NCI-H146 (cell line): ENCODE data around the gene FCGBP.

Experiments
- DNase-seq: peaks from one replicate; lab custom pipeline; 2025; lab: John Stamatoyannopoulos, UW

The FCGBP gene

DNA sequence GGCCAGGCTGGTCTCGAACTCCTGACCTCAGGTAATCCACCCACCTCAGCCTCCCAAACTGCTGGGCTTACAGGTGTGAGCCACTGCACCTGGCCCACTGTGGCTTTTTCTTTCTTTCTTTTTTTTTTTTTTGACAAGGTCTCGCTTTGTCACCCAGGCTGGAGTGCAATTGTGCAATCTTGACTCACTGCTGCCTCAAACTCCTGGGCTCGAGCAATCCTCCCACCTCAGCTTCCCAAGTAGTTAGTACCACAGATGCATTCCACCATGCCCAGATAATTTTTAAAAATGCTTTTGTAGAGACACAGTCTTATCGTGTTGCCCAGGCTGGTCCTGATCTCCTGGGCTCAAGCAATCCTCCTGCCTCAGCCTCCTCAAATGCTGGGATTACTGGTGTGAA lies 12.1 kb upstream of the FCGBP start:
- DNase-seq: no peak

DNA sequence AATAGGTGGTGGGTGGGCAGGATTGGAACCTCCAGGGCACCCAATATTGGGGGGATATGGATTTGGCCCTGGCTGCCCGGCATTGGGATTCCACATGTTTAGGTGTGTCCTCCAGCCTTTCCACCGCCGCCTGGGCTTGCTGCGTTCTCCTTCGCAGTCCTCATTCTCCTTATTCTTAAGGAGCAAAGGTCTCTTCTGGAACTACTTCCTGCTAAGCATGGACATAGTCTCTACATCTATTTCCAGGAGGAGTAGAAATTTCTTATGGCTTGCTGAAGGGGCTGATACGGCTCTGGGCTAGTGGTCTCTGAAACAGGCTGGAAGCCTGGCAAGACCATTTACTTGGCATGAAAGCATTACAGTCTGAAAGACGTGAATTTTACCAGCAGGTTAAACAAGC lies 9.2 kb upstream of the FCGBP start:
- no peak for DNase-seq

DNA sequence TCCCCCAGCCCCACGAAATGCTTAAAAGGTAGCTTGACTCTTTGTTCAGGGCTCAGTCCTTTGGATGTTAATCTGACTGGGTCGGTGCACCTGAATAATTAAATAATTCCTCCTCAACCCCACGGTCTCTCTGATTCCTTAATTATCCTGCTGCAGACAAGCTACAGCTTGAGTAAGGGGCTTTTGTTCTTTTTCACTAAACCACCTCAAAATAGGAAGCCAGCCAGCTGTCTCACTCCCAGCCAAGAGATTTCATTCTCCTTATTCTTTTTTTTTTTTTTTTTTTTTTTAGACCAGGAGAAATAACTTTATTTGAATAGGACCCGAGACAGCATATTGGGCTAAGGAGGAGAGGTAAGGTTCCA lies 7.9 kb upstream of the FCGBP start:
- no peak for DNase-seq

DNA sequence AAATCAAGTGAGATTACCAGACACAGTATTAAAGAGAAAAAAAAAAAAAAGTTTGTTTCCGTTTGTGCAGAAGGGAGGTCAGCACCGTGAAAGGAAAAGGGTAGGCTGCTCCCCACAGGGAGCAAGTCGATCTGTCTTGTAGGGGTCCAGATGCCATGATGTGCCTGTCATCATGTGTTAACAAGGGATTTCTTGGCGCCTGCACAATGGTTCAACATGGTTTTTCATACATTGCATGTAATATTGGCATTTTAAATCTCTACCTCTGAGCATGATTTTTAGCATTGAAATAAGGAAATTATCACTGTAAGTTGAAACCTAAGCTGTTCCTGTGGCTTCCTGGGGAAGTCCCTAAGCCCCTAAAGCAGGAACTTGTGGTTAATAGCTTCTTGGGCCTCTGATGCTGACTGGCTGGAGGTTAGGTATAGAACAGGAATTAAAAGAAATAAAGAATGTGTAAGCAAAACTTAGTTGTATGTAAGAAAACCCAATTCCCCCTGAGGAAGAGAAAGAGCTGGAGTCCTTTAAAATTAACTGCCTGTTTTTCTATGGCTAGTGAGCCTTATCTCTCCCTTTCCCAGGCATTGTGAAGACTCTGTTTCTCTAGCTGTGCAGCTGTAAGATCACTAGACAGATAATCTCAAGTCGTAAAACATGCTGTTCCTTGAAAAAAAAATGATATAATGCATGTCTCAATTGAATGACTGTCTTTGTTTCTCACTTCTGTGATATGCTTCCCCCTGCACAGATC lies 7.4 kb upstream of the FCGBP start:
- no peak for DNase-seq

DNA sequence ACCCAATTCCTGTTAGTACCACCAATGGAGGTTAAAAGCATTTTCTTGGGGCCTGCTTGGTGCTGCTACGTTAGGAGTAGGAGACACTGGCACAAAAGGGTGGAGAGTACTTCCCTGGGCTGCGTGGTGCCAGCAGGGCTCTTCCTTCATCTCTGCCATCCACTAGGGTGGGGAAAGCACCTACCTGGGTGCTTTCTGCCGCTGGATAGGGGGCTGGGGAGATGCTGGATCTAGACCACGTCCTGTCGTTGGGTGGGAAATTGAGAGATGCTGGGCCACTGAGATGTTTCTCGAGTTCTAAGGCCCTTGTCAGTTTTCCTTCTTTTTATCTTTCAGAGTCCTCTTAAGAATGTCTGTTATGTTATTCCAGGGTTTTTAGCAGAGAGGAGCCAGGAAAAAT lies 6.7 kb upstream of the FCGBP start:
- no peak for DNase-seq

GRCh38 chr19:39940221-39940833 lies 5.9 kb upstream of the FCGBP start:
- no peak for DNase-seq

DNA sequence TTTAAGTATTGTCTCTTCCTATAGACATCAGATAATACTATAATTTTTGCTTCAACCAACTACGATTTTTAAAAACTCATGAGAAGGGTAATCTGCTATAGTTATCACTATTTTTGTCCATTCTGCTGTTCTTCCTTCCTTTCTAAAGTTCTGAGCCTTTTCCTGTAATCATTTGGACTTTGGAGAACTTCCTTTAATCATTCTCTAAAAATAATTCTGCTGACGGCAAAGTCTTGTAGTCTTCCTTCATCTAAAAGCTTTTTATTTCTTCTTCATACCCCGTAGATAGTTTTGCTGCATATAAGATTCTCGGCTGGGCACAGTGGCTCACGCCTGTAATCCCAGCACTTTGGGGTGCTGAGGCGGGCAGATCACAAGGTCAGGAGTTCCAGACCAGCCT lies 5.1 kb upstream of the FCGBP start:
- no peak for DNase-seq

GRCh38 chr19:39937787-39938186 lies 3.4 kb upstream of the FCGBP start:
- no peak for DNase-seq

GRCh38 chr19:39937094-39937720 lies 2.8 kb upstream of the FCGBP start:
- DNase-seq: no peak

GRCh38 chr19:39936622-39937021 lies 2.2 kb upstream of the FCGBP start:
- DNase-seq: no peak

DNA sequence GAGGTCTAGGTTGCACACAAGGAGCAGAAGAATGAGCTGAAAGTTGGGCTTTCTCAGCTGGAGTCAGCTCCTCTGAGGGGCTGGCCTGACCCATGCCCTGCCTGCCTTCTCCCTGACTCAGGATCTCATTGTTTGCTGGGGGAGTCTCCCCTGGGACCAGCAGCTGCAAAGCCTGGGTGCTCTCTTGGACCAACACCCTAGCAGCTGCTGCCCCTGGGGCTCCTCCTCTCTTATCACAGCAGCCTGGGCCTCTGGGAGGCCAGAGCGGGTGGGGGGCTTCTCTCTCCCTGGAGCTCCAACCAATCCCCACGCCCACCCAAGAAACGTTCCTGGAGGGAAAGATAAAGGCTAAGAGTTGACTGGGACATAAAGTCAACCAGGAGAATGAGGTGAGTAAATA lies 1.6 kb upstream of the FCGBP start:
- no peak for DNase-seq

GRCh38 chr19:39935364-39935661 lies 879 bp upstream of the FCGBP start:
- no peak for DNase-seq

DNA sequence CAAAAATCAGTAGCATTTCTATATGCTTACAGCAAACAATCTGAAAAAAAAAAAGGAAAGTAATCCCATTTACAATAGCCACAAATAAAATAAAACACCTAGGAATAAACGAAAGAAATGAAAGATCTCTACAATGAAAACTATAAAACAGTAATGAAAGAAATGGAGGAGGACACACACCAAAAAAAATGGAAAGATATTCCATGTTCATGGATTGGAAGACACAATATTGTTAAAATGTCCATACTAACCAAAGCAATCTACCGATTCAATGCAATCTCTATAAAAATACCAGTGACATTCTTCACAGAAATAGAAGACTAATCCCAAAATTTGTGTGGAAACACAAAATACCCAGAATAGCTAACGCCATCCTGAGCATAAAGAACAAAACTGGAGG lies 4.7 kb downstream of the FCGBP start:
- DNase-seq: no peak

DNA sequence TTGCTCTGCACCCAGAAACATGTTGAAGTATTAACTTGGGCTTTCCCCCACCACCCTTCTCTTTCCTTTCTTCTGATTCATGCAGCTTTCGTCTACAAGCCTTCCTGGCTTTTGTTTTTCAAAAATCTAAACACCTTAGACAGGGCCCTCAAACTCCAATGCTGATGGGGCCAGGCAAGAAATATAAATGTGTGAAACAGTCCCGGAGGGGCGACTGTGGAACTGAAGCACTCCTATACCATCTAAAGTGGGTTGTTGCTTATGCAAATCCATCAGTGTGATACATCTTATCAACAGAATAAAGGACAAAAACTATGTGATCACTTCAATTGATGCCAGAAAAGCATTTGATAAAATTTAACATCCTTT lies 6.1 kb downstream of the FCGBP start:
- DNase-seq: no peak

DNA sequence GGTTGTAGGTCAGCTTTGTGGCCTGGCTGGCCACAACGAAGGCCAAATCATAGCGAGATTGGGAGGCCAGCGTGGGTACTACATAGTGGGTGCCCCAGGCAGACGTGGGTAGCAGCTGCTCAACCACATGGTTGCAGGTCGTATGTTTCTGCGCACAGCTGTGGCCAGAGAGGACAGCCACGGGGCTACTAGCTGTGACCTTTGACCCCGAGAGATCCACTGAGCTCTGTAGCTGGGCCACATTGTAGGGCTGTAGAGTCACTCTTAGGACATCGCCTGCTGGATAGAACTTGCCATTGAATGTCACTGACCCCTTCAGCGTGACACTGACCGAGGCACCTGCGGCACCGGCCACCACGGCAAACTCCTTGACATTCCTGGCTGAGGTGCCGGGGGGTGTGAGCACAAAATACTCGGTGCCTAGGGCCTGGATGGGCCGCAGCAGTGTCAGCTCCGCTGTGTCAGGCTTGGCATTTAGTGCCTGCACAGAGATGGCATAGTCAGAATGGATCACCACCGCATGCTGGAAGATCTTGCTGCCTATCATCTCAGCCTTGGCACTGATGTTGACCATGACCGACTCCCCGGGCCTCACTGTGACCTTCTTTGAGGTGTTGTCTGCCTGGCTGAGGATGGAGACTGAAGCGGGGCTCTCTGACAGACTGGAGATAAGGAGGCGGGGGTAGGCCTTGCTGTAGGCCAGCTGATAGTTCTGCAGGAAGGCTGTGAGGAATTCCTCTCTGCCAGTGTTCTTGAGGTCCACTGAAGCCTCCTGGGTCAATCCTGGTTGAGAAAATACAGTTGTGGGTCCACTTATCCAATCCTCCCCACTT lies 6.7 kb downstream of the FCGBP start:
- DNase-seq: no peak

- DNase-seq: no peak
These were observed 7.4 kb downstream of the FCGBP start for GRCh38 chr19:39927076-39927475.

DNA sequence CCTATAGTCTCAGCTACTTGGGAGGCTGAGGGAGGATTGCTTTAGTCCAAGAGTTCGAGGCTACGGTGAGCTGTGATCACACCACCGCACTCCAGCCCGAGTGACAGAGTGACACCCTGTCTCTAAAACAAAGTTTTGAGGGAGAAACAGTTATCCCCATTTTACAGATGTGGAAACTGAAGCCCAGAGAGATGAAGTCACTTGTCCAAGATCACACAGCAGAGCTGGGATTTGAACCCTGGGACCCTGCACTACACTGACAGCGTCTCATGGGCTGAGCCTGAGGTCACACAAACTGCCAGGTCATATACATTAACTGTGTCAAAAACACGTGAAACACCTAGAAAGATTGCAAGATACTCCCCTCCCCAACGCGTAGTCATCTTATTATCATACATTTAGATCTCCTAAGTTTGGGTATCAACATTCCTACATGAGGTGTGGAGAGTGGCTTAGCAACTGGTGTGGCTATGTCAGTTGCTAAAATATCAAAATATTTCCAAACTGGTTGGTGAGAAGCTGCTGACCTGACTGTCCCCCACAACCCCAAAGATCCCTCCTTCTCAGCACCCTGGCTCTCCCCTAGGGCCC lies 8.2 kb downstream of the FCGBP start:
- no peak for DNase-seq

GRCh38 chr19:39924952-39925351 lies 9.5 kb downstream of the FCGBP start:
- DNase-seq: no peak

- no peak for DNase-seq
These were observed 10.0 kb downstream of the FCGBP start for GRCh38 chr19:39924389-39924788.

DNA sequence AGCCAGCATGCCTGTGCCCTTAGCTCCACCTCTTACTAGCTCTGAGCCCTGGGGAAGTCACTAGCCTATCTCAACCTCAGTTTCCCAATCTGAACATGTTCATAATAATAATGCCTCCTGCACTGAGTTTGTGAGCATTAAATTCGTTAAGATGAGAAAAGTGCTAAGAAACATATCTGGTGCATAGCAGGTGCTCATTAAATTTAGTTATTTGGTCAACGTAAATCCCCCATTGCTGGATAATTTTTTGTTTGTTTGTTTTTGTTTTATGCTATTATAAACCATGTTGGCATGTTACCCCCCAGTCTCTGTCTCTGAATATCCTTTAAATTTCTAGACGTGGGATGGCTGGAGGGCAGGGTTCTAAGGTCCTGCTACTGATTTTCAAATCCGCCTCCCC lies 10.6 kb downstream of the FCGBP start:
- no peak for DNase-seq

DNA sequence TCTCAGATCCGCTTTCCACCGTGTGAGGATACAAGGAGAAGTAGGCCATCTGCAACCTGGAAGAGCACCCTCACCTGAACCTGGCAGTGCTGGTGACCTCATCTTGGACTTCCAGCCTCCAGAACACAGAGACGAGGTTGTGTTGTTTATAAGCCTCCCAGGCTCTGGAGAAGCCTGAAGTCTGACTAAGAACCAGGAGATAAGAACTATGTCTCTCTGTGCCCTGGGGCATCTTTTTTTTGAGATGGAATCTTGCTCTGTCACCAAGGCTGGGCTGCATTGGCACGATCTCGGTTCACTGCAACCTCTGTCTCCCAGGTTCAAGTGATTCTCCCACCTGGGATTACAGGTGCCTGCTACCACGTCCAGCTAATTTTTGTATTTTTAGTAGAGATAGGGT lies 14.5 kb downstream of the FCGBP start:
- no peak for DNase-seq

GRCh38 chr19:39918183-39918651 lies 16.2 kb downstream of the FCGBP start:
- no peak for DNase-seq
